IMR-90 (cell line): ENCODE measurements around the gene IFNGR1. TPM values are rescaled to one million over a fixed set of nuclear protein-coding genes. Genes with fewer than 3 reads are reported as not detected.

Experiments
- ATAC-seq: fragments of 200-7000 bp; cut with Tn5 transposase; 2 replicates; pipeline ENCODE4 v1.9.1; 2020; ENCODE audit warnings: low read depth, mild to moderate bottlenecking, moderate library complexity
- BruUV-seq: library from RNA; stranded (reverse); fragments of 400-500 nt; replicated peaks from 2 replicates; lab custom pipeline; 2021; lab: Mats Ljungman, UMichigan
- CTCF ChIA-PET: fragments of 300-600 bp; formaldehyde crosslinking; extraction: SDS; loops from one replicate; lab custom pipeline; 2021; ENCODE audit warnings: antibody characterized with exemption; lab: Yijun Ruan, JAX
- POLR2A ChIA-PET: fragments of 300-600 bp; sonication (Branson Sonifier 250); formaldehyde crosslinking; loops from one replicate; lab custom pipeline; 2022; ENCODE audit warnings: antibody characterized with exemption; ENCODE audit not compliant: unreplicated experiment; lab: Charles Lee
- DNase-seq: peaks from one replicate; pipeline ENCODE4 v3.0.0; 2013
- H2AFZ ChIP-seq: replicated peaks from 2 replicates; pipeline ENCODE3; 2013; ENCODE audit warnings: low read length, mild to moderate bottlenecking; ENCODE audit not compliant: poor library complexity
- H2AK5ac ChIP-seq: 2 replicates; pipeline ENCODE4 v1.6.1; 2013; ENCODE audit warnings: low read depth, low read length, inconsistent platforms
- H2AK9ac ChIP-seq: replicated peaks from 2 replicates; pipeline ENCODE3; 2013; ENCODE audit warnings: mild to moderate bottlenecking, low read depth, low read length, moderate library complexity; ENCODE audit not compliant: poor library complexity
- H2BK120ac ChIP-seq: 2 replicates; pipeline ENCODE4 v1.6.1; 2013; ENCODE audit warnings: low read depth, low read length, inconsistent platforms
- H2BK15ac ChIP-seq: 3 replicates; pipeline ENCODE4 v1.6.1; 2013; ENCODE audit warnings: low read depth, low read length, inconsistent platforms
- H2BK20ac ChIP-seq: 2 replicates; pipeline ENCODE4 v1.6.1; 2013; ENCODE audit warnings: low read depth, mild to moderate bottlenecking, inconsistent platforms, low read length, moderate library complexity
- H2BK5ac ChIP-seq: 2 replicates; pipeline ENCODE4 v1.6.1; 2013; ENCODE audit warnings: mild to moderate bottlenecking, low read depth, low read length, inconsistent platforms; ENCODE audit not compliant: poor library complexity, severe bottlenecking
- H3K14ac ChIP-seq: replicated peaks from 2 replicates; pipeline ENCODE4 v1.6.1; 2013; ENCODE audit warnings: low read depth, low read length, inconsistent platforms
- H3K18ac ChIP-seq: 2 replicates; pipeline ENCODE4 v1.6.1; 2013; ENCODE audit warnings: low read depth, low read length, control low read depth
- H3K23ac ChIP-seq: 2 replicates; pipeline ENCODE4 v1.6.1; 2013; ENCODE audit warnings: low read depth, low read length, inconsistent platforms
- H3K27ac ChIP-seq: 2 replicates; pipeline ENCODE4 v1.5.1; 2013; ENCODE audit warnings: mild to moderate bottlenecking, control low read depth, low read length; ENCODE audit not compliant: insufficient read depth
- H3K27me3 ChIP-seq: 2 replicates; pipeline ENCODE4 v1.6.1; 2013; ENCODE audit warnings: low read length; ENCODE audit not compliant: control insufficient read depth, insufficient read depth
- H3K36me3 ChIP-seq: 2 replicates; pipeline ENCODE4 v1.6.1; 2013; ENCODE audit warnings: low read length, mixed read lengths; ENCODE audit not compliant: control insufficient read depth, insufficient read depth
- H3K4ac ChIP-seq: 2 replicates; pipeline ENCODE4 v1.6.1; 2013; ENCODE audit warnings: low read depth, low read length, inconsistent platforms
- H3K4me1 ChIP-seq: 2 replicates; pipeline ENCODE4 v1.6.1; 2013; ENCODE audit warnings: low read length, mixed read lengths; ENCODE audit not compliant: control insufficient read depth, insufficient read depth
- H3K4me2 ChIP-seq: 2 replicates; pipeline ENCODE4 v1.6.1; 2013; ENCODE audit warnings: low read depth, mild to moderate bottlenecking, control low read depth, low read length, moderate library complexity
- H3K4me3 ChIP-seq: 2 replicates; pipeline ENCODE4 v1.5.1; 2013; ENCODE audit warnings: low read depth, mild to moderate bottlenecking, control low read depth, low read length, moderate library complexity; ENCODE audit not compliant: insufficient read depth
- H3K56ac ChIP-seq: 2 replicates; pipeline ENCODE4 v1.6.1; 2013; ENCODE audit warnings: low read length, inconsistent platforms; ENCODE audit not compliant: insufficient read depth; ENCODE audit errors: extremely low read depth
- H3K79me1 ChIP-seq, 2 experiments: 2 replicates each; pipeline ENCODE4 v1.6.1; 2013; ENCODE audit warnings: low read length in 2 of 2, inconsistent platforms in 1 of 2, low read depth in 1 of 2
- H3K9ac ChIP-seq: 2 replicates; pipeline ENCODE4 v1.6.1; 2013; ENCODE audit warnings: low read depth, low read length, control low read depth
- H3K9me1 ChIP-seq: 2 replicates; pipeline ENCODE4 v1.6.1; 2013; ENCODE audit warnings: low read length, inconsistent platforms; ENCODE audit not compliant: insufficient read depth
- H3K9me3 ChIP-seq: 2 replicates; pipeline ENCODE4 v1.6.1; 2013; ENCODE audit warnings: low read length; ENCODE audit not compliant: control insufficient read depth, insufficient read depth
- H4K20me1 ChIP-seq: 2 replicates; pipeline ENCODE4 v1.6.1; 2013; ENCODE audit warnings: low read length, inconsistent platforms; ENCODE audit not compliant: insufficient read depth
- H4K5ac ChIP-seq: 2 replicates; pipeline ENCODE4 v1.6.1; 2013; ENCODE audit warnings: mild to moderate bottlenecking, low read depth, low read length, control low read depth
- H4K8ac ChIP-seq, 2 experiments: 2 replicates each; pipeline ENCODE4 v1.6.1; 2013; ENCODE audit warnings: low read depth in 2 of 2, low read length in 2 of 2, control low read depth in 1 of 2, inconsistent platforms in 1 of 2
- H4K91ac ChIP-seq: 2 replicates; pipeline ENCODE4 v1.6.1; 2013; ENCODE audit warnings: low read depth, low read length, inconsistent platforms; ENCODE audit not compliant: insufficient read depth
- BHLHE40 ChIP-seq: fragments of 150-350 bp; IDR thresholded peaks from 2 replicates; pipeline ENCODE4 v1.6.1; 2016; ENCODE audit warnings: mild to moderate bottlenecking, low read depth, low read length
- CEBPB ChIP-seq: IDR thresholded peaks from 2 replicates; pipeline ENCODE4 v1.6.1; 2012; ENCODE audit warnings: low read depth, low read length, improper control_type of control experiment
- MAZ ChIP-seq: IDR thresholded peaks from 2 replicates; pipeline ENCODE4 v1.6.1; 2012; ENCODE audit warnings: low read depth, mild to moderate bottlenecking, low read length, improper control_type of control experiment, moderate library complexity, borderline replicate concordance
- MXI1 ChIP-seq: IDR thresholded peaks from 2 replicates; pipeline ENCODE4 v1.6.1; 2012; ENCODE audit warnings: low read depth, mild to moderate bottlenecking, low read length, moderate library complexity, borderline replicate concordance
- NFE2L2 ChIP-seq: fragments of 150-350 bp; IDR thresholded peaks from 2 replicates; pipeline ENCODE4 v1.6.1; 2016; ENCODE audit warnings: low read depth, mild to moderate bottlenecking, low read length
- POLR2A ChIP-seq: IDR thresholded peaks from 2 replicates; pipeline ENCODE4 v1.6.1; 2012; ENCODE audit warnings: mild to moderate bottlenecking, low read depth, low read length
- WGBS, 2 experiments: methylation state at CpG; one replicate each; pipeline versions ENCODE4 v1.1.5 to v1.1.7; 2013; ENCODE audit warnings: missing lambda C conversion rate in 2 of 2; ENCODE audit not compliant: insufficient read length in 1 of 2; ENCODE audit errors: extremely low coverage in 2 of 2; 5-methylcytosine and 5-hydroxymethylcytosine counted together
- dilution Hi-C: fragments of 300-500 bp; cut with HindIII; formaldehyde crosslinking; loops from one replicate; pipeline ENCODE4 v1.14.3; 2018; ENCODE audit warnings: low sequenced_read_pairs; ENCODE audit not compliant: unreplicated experiment
- in situ Hi-C: fragments of 300-500 bp; cut with MboI; formaldehyde crosslinking; loops from 3 replicates; pipeline ENCODE4 v1.14.3; 2019; ENCODE audit warnings: low sequenced_read_pairs, inconsistent platforms, mixed read lengths
- intact Hi-C: fragments of 100-400 bp; cut with micrococcal nuclease; formaldehyde crosslinking; loops from 2 replicates; pipeline ENCODE4 v1.10.0; 2022
- polyA plus RNA-seq, 3 experiments: library from polyadenylated mRNA; depleted of rRNA; stranded (reverse); fragments of >200 nt; gene quantifications; 2 replicates each; pipeline ENCODE4 v1.2.3, GENCODE V29; 2012; ENCODE audit warnings: low replicate concordance in 1 of 3
- total RNA-seq: library from RNA; depleted of rRNA; stranded (reverse); fragments of >200 nt; gene quantifications from 2 replicates; pipeline ENCODE4 v1.2.3, GENCODE V29; 2012
- TF ChIP-seq, protein P1 (sequence below): fragments of 150-350 bp; IDR thresholded peaks from 2 replicates; pipeline ENCODE4 v1.6.1; 2016; ENCODE audit warnings: low read depth, mild to moderate bottlenecking, low read length, moderate library complexity, borderline replicate concordance

IFNGR1 gene
- total and polyA plus RNA-seq, 2 of the 4 experiments (the other 2 are of a cell fraction): 19.1 to 25.6 TPM

DNA sequence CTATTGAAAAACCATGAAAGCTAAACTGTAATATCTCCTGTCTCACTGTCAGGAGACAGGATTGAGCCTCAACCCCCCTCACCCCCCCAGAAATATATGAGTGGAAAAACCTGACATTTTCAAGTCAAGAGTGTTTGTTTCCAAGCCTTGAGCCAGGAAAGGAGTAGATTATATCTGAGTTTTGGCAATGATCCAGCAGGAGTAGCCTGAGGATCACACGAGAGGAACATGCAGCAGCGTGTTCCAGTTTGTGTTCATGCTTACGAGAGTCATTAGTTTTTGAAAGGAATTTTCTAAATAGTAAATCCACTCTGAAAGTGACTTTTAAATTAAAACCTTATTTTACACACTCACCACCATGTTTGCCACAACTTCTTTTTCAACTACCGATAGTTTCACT lies 61.6 kb downstream of the IFNGR1 start:
- Histone ChIP-seq H3K9ac (no peak overlapping the region), H3K18ac (no peak overlapping the region), H2BK5ac (no peak overlapping the region), H3K4ac (no peak overlapping the region), H3K4me2 (no peak overlapping the region), H2AK5ac (no peak overlapping the region), H4K5ac (no peak overlapping the region), H2BK120ac (no peak overlapping the region), H4K8ac (no peak overlapping the region), H3K9me1 (no peaks in the 10 kb centered on the region), H3K36me3 (no peaks in the 10 kb centered on the region), H3K27ac (no peak overlapping the region), H4K20me1 (no peaks in the 10 kb centered on the region), H3K4me3 (no peak overlapping the region), H4K91ac (no peak overlapping the region), H2BK15ac (no peak overlapping the region), H3K23ac (no peak overlapping the region), H3K27me3 (no peaks in the 10 kb centered on the region; the same call in 1 of the 2 replicates), H3K4me1 (no peaks in the 10 kb centered on the region), H2AK9ac (no peak overlapping the region), H3K56ac (no peak overlapping the region), H3K79me1 (no peaks in the 10 kb centered on the region), H2AFZ (no peak overlapping the region), H3K14ac (no peak overlapping the region), H2BK20ac (no peak overlapping the region), H3K9me3 (no peaks in the 10 kb centered on the region)
- dilution Hi-C loops: no loop called here
- no peak for DNase-seq
- ChIA-PET CTCF (no interaction called here), POLR2A (no interaction called here)
- intact Hi-C loops: no loop called here
- WGBS, 2 experiments: no CpG with 5 or more reads among the region's 4 CpGs
- ATAC-seq: no peak
- in situ Hi-C loops: no loop called here
- no peak for TF ChIP-seq MXI1
- TF ChIP-seq NFE2L2: no peak
- TF ChIP-seq BHLHE40: no peak
- no peak for TF ChIP-seq POLR2A
- no peak for TF ChIP-seq CEBPB
- TF ChIP-seq, protein P1, sequence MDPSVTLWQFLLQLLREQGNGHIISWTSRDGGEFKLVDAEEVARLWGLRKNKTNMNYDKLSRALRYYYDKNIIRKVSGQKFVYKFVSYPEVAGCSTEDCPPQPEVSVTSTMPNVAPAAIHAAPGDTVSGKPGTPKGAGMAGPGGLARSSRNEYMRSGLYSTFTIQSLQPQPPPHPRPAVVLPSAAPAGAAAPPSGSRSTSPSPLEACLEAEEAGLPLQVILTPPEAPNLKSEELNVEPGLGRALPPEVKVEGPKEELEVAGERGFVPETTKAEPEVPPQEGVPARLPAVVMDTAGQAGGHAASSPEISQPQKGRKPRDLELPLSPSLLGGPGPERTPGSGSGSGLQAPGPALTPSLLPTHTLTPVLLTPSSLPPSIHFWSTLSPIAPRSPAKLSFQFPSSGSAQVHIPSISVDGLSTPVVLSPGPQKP: no peak
- TF ChIP-seq MAZ: no peak
- BruUV-seq: no TSS peak
